ENCODE data around the gene GLCE. TPM values are rescaled to one million over a fixed set of nuclear protein-coding genes. Genes with fewer than 3 reads are reported as not detected.

The GLCE gene
- total RNA-seq, 1 experiment from 2014 or later, result 12.5 TPM

- TF ChIP-seq STAT6 (CRISPR knock-in tag; conservative IDR thresholded peaks at IDR 0.05; ENCODE audit: low read depth) (no peak), ZNF425 (CRISPR knock-in tag; conservative IDR thresholded peaks at IDR 0.05) (no peak), JAZF1 (CRISPR knock-in tag; IDR thresholded peaks at IDR 0.05) (no peak), NR3C1 (CRISPR knock-in tag; conservative IDR thresholded peaks at IDR 0.05; ENCODE audit: low read depth) (no peak), ZNF263 (CRISPR knock-in tag; IDR thresholded peaks at IDR 0.05; ENCODE audit: low read depth) (no peak), ERG (CRISPR knock-in tag; IDR thresholded peaks at IDR 0.05) (no peak), HMGA2 (CRISPR knock-in tag; IDR thresholded peaks at IDR 0.05) (no peak), ETV6 (CRISPR knock-in tag; IDR thresholded peaks at IDR 0.05) (no peak)
Measured at GRCh38 chr15:69118089-69118488, 42.3 kb upstream of the GLCE start (continued).

- peaks cover 95% of the 10 kb centered on the region for H3K27me3 Mint-ChIP-seq (ENCODE audit: low read depth)
- TF ChIP-seq TP53 (CRISPR knock-in tag; IDR thresholded peaks at IDR 0.05) (no peak), ATF3 (CRISPR knock-in tag; conservative IDR thresholded peaks at IDR 0.05) (no peak), TEAD1 (CRISPR knock-in tag; IDR thresholded peaks at IDR 0.05) (no peak), ZNF232 (CRISPR knock-in tag; IDR thresholded peaks at IDR 0.05) (no peak), ETV6 (CRISPR knock-in tag; IDR thresholded peaks at IDR 0.05) (no peak), STAT6 (CRISPR knock-in tag; conservative IDR thresholded peaks at IDR 0.05; ENCODE audit: low read depth) (no peak), ZNF671 (CRISPR knock-in tag; IDR thresholded peaks at IDR 0.05) (no peak), JAZF1 (CRISPR knock-in tag; IDR thresholded peaks at IDR 0.05) (no peak), ZNF219 (CRISPR knock-in tag; IDR thresholded peaks at IDR 0.05; ENCODE audit: borderline replicate concordance) (no peak), MLX (CRISPR knock-in tag; IDR thresholded peaks at IDR 0.05) (no peak), RORB (CRISPR knock-in tag; IDR thresholded peaks at IDR 0.05) (no peak), ZNF281 (CRISPR knock-in tag; IDR thresholded peaks at IDR 0.05) (no peak), CDX4 (CRISPR knock-in tag; IDR thresholded peaks at IDR 0.05; ENCODE audit: borderline replicate concordance) (no peak), HMGXB4 (CRISPR knock-in tag; IDR thresholded peaks at IDR 0.05) (no peak), ZNF416 (CRISPR knock-in tag; IDR thresholded peaks at IDR 0.05) (no peak)
- CTCF ChIA-PET, result interaction anchor here (0.8 to 2.4 kb wide), 3 partner anchors 13 to 60 kb away, joined by 3 to 12 read pairs (median 3); no protein-coding TSS in a partner anchor
- H3K27ac Mint-ChIP-seq, result no peak overlapping the region
- DNase-seq (ENCODE audit: low spot score) (no peak), ATAC-seq (no peak)
- no peaks in the 10 kb centered on the region for H3K36me3 Mint-ChIP-seq
- no peak overlapping the region for H3K4me3 Mint-ChIP-seq
- POLR2A ChIA-PET, result interaction anchor here (1.2 to 1.3 kb wide), 2 partner anchors 9 to 41 kb away, joined by 3 read pairs; partner anchors contain the start of gene GLCE
- peaks cover 65% of the 10 kb centered on the region for H3K4me1 Mint-ChIP-seq
- H3K9me3 Mint-ChIP-seq, result no peaks in the 10 kb centered on the region
Measured at GRCh38 chr15:69119001-69119400, 41.4 kb upstream of the GLCE start.

Data from WTC11 (cell line).